CD4-positive, alpha-beta T cell treated with Interleukin-4 for 1 hour (primary cell): Measurements from ENCODE around the gene ESF1.

Source experiments
- DNase-seq, 2 donors: peaks; one replicate each; pipeline ENCODE4 v3.0.0-alpha.2; 2020 to 2022

ESF1 gene

GRCh38 chr20:13784893-13785715, at the start of gene ESF1, which contains the start of gene NDUFAF5:
TSS of gene ESF1 (minus strand) at chr20:13784919. CDS start at chr20:13783140, 1,779 bp downstream.
TSS of gene NDUFAF5 (plus strand) at chr20:13785028. CDS start at chr20:13785069, 41 bp downstream.
- DNase-seq: peak; percentile 95 to 96

DNA sequence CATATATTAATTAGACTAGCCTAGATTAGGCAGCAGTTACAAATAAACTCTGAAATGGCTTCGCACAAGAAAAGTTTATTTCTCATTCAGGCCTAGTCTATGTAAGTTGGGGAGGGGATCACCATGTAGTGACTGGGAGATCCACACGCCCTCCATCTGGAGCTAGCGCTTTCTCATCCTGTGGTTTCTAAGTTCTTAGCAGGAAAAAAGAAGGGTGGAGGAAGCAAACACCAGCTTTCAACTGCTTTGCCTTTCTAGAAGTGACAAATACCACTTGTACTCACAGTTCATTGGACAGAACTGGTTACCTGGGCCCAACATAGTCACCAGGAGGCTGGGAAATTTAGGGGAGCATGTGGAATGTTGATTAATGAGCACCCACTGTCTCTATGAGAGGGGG, 46.8 kb upstream of the ESF1 start:
- DNase-seq: no peak

DNA sequence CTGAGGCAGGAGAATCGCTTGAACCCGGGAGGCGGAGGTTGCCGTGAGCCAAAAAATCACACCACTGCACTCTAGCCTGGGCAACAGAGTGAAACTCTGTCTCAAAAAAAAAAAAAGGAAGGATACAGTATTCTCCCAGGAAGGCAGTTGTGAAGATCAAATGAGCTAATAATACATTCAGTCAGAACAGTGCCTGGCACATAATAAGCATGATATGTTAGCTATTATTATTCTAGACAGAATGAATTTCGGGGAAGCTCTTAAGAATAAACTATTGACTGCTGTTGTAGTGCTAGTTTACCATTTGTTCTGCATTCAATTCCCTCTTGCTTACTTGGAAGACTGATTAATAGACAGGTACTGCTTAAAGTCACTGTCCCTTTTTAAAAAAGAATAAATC, 40.7 kb upstream of the ESF1 start:
- DNase-seq: no peak

GRCh38 chr20:13824459-13824858, 39.7 kb upstream of the ESF1 start:
- no peak for DNase-seq

- DNase-seq: no peak
Observed at GRCh38 chr20:13822459-13822858, 37.7 kb upstream of the ESF1 start.

DNA sequence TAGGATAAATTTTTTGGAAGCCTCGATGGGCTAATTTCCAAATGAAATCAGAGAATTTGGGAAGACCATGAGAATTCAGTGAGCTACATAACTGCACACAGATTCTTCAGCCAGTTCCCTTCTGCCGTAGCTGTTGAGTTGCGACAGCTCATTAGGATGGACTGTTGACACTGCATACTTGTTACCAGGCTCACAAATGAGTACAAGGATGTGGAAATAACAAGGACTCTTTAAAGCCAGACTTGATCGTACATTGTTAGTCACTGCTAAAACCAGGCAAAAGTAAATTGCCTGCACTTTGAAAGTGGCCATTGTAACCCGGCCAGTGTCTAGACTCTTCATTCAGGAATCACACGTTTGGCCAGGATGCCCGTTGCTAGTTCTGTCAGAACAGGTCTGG, 37.2 kb upstream of the ESF1 start:
- DNase-seq: no peak

DNA sequence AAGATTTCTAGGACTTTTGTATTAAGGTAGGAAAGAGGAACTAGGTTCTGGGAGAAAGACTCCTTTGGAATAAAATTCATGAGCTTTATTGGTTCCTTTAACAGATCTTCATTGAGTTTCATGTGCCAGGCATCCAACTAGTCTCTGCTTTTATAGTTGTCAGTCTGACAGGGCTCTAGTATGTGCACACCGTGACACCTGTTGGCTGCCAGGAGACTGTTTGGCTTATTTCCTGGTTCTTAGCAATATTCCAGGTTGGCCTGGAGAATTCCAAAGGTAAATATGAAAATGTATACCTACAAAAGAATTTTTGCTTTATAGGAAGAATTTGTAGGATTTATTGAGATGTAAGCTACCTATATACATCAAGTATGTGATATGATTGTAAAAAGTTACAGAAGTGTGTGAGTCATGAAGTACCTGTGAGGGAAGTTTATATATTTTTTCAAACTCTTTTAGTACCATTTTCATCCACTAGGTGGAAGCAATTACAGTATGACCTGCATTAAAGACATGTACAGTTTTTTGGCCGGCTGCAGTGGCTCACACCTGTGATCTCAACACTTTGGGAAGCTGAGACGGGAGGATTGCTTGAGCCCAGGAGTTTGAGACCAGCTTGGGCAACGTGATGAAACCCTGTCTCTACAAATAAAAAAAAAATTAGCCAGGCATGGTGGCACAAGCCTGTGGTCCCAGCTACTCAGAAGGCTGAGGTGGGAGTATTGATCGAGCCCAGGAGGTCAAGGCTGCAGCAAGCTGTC, 35.3 kb upstream of the ESF1 start:
- DNase-seq: peak in 1 of 2 donors; percentile 53

- no peak for DNase-seq
Observed at GRCh38 chr20:13817342-13817741, 32.6 kb upstream of the ESF1 start.

DNA sequence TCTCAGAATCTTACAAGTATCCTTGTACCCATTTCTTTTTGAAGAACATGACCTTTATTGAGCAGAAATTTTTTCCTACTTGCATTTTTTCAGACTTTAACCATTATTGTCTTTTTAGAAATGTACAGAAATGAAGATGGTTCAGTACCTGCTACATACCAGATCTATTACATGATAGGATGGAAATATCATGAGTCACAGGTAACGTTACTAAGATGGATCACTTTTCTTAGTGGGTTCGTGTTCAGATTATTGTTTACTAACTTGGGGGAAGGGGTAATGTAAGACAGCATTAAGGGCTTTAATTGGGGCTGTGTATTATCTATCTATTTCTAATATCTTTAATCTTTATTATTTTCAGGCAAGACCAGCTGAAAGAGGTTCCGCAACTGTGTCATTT, 32.0 kb upstream of the ESF1 start:
- no peak for DNase-seq

DNA sequence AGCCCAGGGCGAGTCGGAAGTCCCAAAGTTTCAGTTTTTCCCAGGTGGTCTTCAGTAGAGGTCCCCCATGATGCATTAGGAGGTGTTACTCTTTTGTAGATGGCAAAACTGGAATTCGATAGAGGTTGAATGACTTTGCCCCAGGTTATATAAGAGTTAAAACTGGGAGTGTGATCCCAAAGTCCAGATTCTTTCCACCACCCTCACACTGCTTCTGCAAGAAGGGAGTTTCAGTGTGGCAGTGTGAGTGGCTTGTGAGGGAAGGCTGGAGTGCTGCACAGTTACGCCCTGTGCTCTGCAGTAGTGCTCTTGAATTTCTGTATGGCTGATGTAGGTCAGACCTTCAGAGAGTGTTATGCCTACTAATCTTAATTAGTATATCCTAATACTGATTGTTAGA, 30.0 kb upstream of the ESF1 start:
- DNase-seq: no peak

DNA sequence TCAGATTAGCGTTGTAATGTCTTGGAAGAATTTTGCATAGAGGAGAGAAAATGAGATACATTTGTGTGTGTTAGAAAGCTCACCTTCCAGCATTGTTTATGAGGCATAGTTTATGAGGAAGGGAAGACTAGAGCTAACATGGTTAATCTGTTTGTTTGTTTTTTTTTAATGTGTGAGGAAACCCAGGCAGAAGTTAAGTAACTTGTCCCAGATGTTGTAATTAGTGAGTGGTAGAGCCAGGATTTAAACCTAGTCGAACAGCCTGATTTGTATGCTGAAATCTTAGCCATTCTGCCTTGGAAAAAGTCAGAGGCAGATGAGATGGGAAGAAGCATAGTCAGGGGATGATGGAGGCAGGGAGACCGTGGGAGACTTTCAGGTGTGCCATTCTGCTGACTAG, 29.2 kb upstream of the ESF1 start:
- no peak for DNase-seq

GRCh38 chr20:13810446-13810845, 25.7 kb upstream of the ESF1 start:
- DNase-seq: no peak

DNA sequence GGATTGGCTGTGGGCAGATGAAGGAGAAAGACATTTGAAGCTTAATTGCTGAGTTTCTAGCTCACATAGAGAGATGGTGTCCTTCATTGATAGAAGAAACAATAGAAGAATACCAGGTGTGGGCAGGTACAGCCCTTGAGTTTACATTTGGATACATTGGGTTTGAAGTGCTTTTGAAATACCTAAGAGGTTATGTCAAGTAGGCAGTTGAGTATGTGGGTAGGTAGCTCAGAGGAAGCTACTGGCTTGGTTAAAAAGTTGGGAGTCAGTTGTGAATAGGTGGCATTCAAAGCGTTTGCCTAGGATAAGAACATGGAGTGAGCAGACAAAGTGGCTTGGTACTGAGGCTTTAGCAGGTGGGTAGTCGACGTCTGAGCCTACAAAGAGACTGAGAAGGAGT, 25.1 kb upstream of the ESF1 start:
- DNase-seq: no peak

GRCh38 chr20:13809373-13809772, 24.7 kb upstream of the ESF1 start:
- no peak for DNase-seq

GRCh38 chr20:13800728-13801134, 16.0 kb upstream of the ESF1 start:
- DNase-seq: no peak

DNA sequence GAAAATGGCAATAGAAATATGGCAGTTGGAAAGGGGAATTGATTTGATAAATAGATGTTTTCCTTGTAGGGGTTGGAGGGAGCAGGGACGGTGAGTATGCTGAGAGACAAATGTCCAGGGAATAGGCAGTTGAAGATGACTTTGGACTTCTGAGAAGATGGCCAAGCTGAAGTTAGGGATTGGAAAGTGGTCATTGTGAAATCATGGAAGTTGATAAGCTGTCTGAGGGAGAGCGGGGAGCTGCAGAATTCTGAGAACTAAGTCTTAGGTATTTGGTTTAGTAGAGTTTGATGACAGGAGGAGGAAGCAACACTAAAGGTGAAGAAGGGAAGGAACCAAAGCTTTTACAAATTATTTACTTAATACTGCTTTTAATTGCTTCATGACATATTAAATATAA, 15.3 kb upstream of the ESF1 start:
- no peak for DNase-seq

DNA sequence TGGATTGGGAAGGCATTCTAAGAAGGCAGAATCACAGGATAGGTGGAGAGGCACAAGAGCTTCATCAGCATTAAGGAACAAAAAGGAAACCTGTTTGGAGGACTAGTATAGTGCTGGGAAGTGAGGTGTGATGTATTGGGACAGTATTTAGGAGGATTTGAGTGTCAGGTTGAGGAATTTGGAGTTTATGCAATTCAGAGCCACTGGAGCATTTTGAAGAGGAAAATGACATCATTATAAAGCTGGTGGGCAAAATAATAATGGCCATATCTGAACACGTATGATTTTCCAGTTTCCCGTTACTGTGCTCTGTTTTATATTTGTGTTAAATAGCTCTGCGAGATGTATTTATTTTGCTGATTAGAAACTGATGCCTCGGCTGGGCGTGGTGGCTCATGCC, 14.3 kb upstream of the ESF1 start:
- DNase-seq: no peak

DNA sequence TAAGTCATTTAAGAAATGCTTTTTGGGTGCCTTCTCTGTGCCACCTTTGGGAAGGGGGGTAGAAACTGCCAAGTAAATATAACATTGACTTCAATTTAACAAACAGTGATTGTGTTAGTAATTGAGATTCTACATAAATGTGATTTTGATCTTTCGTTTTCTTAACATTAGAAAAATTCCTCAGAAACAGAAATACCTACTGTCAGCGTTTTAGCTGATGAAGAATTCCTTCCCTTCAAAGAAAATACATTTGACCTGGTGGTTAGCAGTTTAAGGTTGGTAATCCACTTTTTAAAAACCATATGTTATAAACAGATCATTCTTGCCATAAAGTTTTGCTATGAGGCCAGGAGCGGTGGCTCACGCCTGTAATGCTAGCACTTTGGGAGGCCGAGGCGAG, 9.9 kb upstream of the ESF1 start:
- DNase-seq: no peak

DNA sequence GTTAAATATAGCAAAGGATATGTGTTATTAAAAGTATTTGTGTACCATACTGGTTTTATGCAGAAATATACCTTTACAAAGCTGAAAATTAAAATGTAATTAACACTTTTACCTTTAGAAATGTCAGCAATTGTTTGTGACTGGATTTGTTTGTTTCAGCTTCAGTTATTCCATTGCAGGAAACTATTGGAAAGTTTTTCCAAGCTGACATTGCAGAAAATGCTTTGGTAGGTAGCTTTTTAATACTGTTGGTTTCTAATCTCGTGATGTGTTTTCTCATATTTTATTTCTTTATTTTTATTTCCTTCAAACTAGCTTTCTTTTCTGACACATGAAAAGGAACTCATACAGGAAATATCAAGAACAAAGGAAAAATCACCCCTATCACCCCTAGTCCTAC, 8.3 kb upstream of the ESF1 start:
- no peak for DNase-seq

DNA sequence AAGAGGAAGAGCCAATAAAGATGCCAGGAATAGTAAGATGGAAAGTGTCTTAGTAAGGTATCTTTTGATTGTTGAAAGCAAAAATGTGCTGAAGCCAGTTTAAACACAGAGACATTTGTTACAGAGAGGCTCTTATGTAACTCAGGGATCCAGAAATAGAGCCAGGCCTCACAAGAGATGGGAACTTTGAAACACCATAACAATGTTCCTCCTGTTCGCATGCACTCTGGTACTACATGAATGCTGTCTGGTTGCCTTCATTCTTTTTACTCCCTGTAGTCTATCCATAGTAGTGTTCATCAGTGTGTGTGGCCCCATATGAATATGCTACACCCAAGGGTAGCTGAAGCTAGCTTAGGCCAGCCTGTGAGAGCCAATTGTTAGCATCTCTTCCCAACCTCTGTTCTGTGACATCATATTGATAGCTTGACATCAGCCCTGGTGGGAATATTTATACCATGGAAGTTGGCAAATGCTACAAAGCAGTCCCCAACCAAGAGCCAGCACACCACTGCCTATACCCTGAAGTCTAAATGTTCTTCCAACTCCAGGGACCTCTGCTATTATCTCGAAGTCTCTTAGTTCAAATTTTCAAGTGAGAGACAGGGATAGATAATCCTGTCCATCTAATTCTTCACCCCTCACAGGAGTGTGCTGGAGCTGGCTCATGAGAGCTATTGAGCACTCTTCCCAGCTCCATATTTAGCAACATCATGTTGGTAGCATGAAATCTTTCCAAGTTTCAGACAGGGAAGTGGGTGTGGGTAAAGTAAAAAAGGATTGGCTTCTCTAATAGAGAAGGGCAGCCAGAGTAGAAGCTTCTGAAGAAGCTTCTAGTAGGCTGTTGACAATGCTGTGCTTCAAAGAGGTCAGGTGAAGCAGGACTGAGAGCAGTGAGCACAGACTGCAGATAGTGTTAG, 7.1 kb upstream of the ESF1 start:
- DNase-seq: no peak

DNA sequence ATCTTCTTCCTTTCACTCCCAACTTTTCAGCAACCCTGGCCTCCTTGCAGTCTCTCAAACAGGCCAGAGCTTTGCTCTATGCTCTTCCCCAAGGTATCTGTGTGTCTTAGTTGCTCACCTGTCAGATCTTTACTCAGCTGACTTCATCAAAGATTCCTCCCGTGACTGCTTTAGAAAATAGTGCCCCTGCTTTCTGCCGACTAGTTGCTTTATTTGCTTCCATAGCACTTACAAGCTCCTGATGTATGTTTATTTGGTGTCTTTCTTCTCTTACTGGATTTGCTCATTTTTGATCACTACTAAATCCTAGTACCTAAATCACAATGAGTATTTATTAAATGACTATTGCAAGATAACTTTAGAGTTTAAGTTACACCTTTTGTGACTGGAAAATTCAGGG, 6.0 kb upstream of the ESF1 start:
- DNase-seq: no peak

DNA sequence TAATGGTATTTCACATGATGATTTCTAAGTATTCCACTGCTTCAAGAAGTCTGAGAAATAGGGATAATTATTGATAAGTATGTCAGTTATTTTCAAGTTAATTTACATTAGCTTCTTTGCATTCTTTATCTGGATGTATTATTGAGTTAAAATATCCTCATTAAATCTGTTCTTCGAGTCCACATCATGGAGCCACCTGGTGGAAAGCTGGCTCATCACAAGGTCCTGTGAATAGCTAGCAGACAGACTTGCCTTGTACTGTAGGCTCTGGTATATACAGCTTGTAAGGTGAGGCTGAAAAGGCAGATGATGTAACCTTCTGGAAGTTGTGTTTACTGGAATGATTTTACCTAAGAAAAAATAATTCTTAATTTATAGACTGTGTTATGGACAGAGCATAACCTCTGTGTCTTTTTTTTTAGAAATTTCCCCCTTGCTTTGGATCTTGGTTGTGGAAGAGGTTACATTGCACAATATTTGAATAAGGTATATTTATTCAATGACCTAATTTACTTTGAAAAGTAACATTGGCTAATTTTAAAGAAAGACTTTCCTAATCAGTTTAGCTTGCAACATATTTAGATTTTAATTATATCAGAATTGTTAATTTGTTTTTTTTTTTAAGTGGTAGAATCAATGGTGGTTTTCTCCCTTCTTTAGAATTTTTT, 3.6 kb upstream of the ESF1 start:
- DNase-seq: peak; percentile 41 to 52
